GM12878 (cell line): ENCODE data around the gene BCAS3. TPM values are rescaled to one million over a fixed set of nuclear protein-coding genes. Genes with fewer than 3 reads are reported as not detected.

Source experiments
- ATAC-seq: fragments of 200-7000 bp; cut with Tn5 transposase; 3 replicates; pipeline ENCODE4 v1.9.1; 2020; ENCODE audit warnings: mild to moderate bottlenecking, moderate library complexity
- BruUV-seq: library from RNA; stranded (reverse); fragments of 400-500 nt; replicated peaks from 2 replicates; lab custom pipeline; 2021; lab: Mats Ljungman, UMichigan
- CTCF ChIA-PET: fragments of 300-600 bp; sonication (Branson Sonifier 250); formaldehyde crosslinking; extraction: SDS; loops from one replicate; lab custom pipeline; 2021; ENCODE audit warnings: inconsistent platforms; lab: Yijun Ruan, JAX
- POLR2A ChIA-PET: fragments of 350-600 bp; formaldehyde crosslinking; extraction: SDS; loops from one replicate; lab custom pipeline; 2021; ENCODE audit warnings: inconsistent platforms; lab: Charles Lee
- RAD21 ChIA-PET: fragments of 300-600 bp; sonication (Branson Sonifier 250); formaldehyde crosslinking; loops from one replicate; lab custom pipeline; 2023; ENCODE audit warnings: antibody characterized with exemption; ENCODE audit not compliant: unreplicated experiment; lab: Charles Lee
- SMC1A ChIA-PET: fragments of 300-600 bp; sonication (Branson Sonifier 250); formaldehyde crosslinking; loops from one replicate; lab custom pipeline; 2023; ENCODE audit not compliant: unreplicated experiment, uncharacterized antibody; lab: Charles Lee
- DNase-seq: peaks from one replicate; pipeline ENCODE4 v3.0.0-alpha.2; 2011; ENCODE audit warnings: low read depth, low spot score
- FAIRE-seq: peaks from 3 replicates; lab custom pipeline; 2011; peaks lifted over from hg19 to GRCh38; lab: Jason Lieb, UNC
- H2AFZ ChIP-seq: 2 replicates; pipeline ENCODE4 v1.6.0; 2011; ENCODE audit warnings: low read depth, low read length, control low read depth; ENCODE audit not compliant: control insufficient read depth
- H3K27ac ChIP-seq: 2 replicates; pipeline ENCODE4 v1.5.1; 2011; ENCODE audit warnings: control low read depth; ENCODE audit not compliant: control insufficient read depth, insufficient read depth
- H3K27me3 ChIP-seq, 2 experiments: replicated peaks in 1 of 2; 2 replicates each; pipeline versions ENCODE4 v1.6.0 to v1.6.1; 2011; ENCODE audit warnings: low read length in 1 of 2; ENCODE audit not compliant: control insufficient read depth in 2 of 2, insufficient read depth in 2 of 2
- H3K36me3 ChIP-seq, 2 experiments: 2 replicates each; pipeline ENCODE4 v1.5.1; 2011; ENCODE audit warnings: low read length in 1 of 2; ENCODE audit not compliant: control insufficient read depth in 2 of 2, insufficient read depth in 2 of 2
- H3K4me1 ChIP-seq: 2 replicates; pipeline ENCODE4 v1.6.1; 2011; ENCODE audit warnings: mild to moderate bottlenecking, low read length, moderate library complexity, mixed read lengths; ENCODE audit not compliant: control insufficient read depth, insufficient read depth
- H3K4me2 ChIP-seq: 2 replicates; pipeline ENCODE4 v1.6.0; 2011; ENCODE audit warnings: control low read depth; ENCODE audit not compliant: control insufficient read depth, insufficient read depth
- H3K4me3 ChIP-seq: fragments of 200-600 bp; sonication (generic); 2 replicates; pipeline ENCODE4 v1.5.1; 2016
- H3K79me2 ChIP-seq: 2 replicates; pipeline ENCODE4 v1.6.0; 2011; ENCODE audit warnings: low read length; ENCODE audit not compliant: control insufficient read depth, insufficient read depth
- H3K9ac ChIP-seq: 2 replicates; pipeline ENCODE4 v1.8.0; 2011; ENCODE audit warnings: low read length, control low read depth, mixed read lengths; ENCODE audit not compliant: control insufficient read depth, insufficient read depth
- H3K9me3 ChIP-seq: replicated peaks from 3 replicates; pipeline ENCODE4 v1.5.1; 2011; ENCODE audit warnings: mild to moderate bottlenecking, low read length; ENCODE audit not compliant: control insufficient read depth, insufficient read depth
- H4K20me1 ChIP-seq: 2 replicates; pipeline ENCODE4 v1.6.0; 2011; ENCODE audit not compliant: control insufficient read depth, insufficient read depth
- ATF7 ChIP-seq: fragments of 450-650 bp; IDR thresholded peaks from 2 replicates; pipeline ENCODE4 v1.6.1; 2016; ENCODE audit warnings: low read depth, mild to moderate bottlenecking
- BCL3 ChIP-seq: IDR thresholded peaks from 2 replicates; pipeline ENCODE4 v1.6.1; 2011; ENCODE audit warnings: borderline replicate concordance, low read depth, mild to moderate bottlenecking, moderate library complexity, low read length; ENCODE audit not compliant: insufficient read depth, poor library complexity, severe bottlenecking
- EP300 ChIP-seq, 2 experiments: fragments of 150-350 bp in 1 of 2; IDR thresholded peaks; 2 replicates each; pipeline ENCODE4 v1.6.1; 2011 to 2012; ENCODE audit warnings: low read depth in 2 of 2, low read length in 2 of 2, borderline replicate concordance in 1 of 2, improper control_type of control experiment in 1 of 2, inconsistent platforms in 1 of 2; ENCODE audit not compliant: control insufficient read depth in 1 of 2
- FOS ChIP-seq: IDR thresholded peaks from 3 replicates; pipeline ENCODE4 v1.6.1; 2011; ENCODE audit warnings: borderline replicate concordance; ENCODE audit not compliant: insufficient read length; ENCODE audit errors: extremely low read depth
- GABPA ChIP-seq: IDR thresholded peaks from 2 replicates; pipeline ENCODE4 v1.6.1; 2014; ENCODE audit warnings: antibody characterized with exemption, low read depth, mild to moderate bottlenecking, inconsistent platforms
- HDAC6 ChIP-seq: fragments of 200-600 bp; sonication (generic); IDR thresholded peaks from one replicate; pipeline ENCODE4 v1.8.0; 2017; ENCODE audit warnings: antibody characterized with exemption; ENCODE audit not compliant: unreplicated experiment
- MYC ChIP-seq: IDR thresholded peaks from 2 replicates; pipeline ENCODE4 v1.6.1; 2011; ENCODE audit warnings: mild to moderate bottlenecking, low read length, moderate library complexity, inconsistent platforms; ENCODE audit not compliant: insufficient read depth, insufficient replicate concordance, insufficient read length, severe bottlenecking
- NR2C2 ChIP-seq: IDR thresholded peaks from 2 replicates; pipeline ENCODE4 v1.6.1; 2011; ENCODE audit warnings: borderline replicate concordance, low read depth; ENCODE audit not compliant: control insufficient read depth, insufficient read length
- RCOR1 ChIP-seq: conservative IDR thresholded peaks from 2 replicates; pipeline ENCODE4 v1.6.1; 2012; ENCODE audit warnings: low read depth, low read length, improper control_type of control experiment
- STAT3 ChIP-seq: IDR thresholded peaks from 2 replicates; pipeline ENCODE4 v1.6.1; 2011; ENCODE audit warnings: low read depth, low read length, improper control_type of control experiment
- TARDBP ChIP-seq: IDR thresholded peaks from 2 replicates; pipeline ENCODE4 v1.6.1; 2016; ENCODE audit warnings: borderline replicate concordance
- TCF12 ChIP-seq: IDR thresholded peaks from 2 replicates; pipeline ENCODE4 v1.6.1; 2011; ENCODE audit warnings: low read depth, mild to moderate bottlenecking, low read length
- ZBTB4 ChIP-seq: fragments of 450-650 bp; formaldehyde crosslinking; IDR thresholded peaks from 2 replicates; pipeline ENCODE4 v1.4.0; 2022; ENCODE audit warnings: mild to moderate bottlenecking, moderate library complexity
- ZNF207 ChIP-seq: fragments of 450-650 bp; IDR thresholded peaks from 2 replicates; pipeline ENCODE4 v1.6.1; 2014; ENCODE audit warnings: antibody characterized with exemption, mild to moderate bottlenecking, borderline replicate concordance
- WGBS: methylation state at CpG from one replicate; pipeline ENCODE4 v1.1.6; 2016; ENCODE audit warnings: low lambda C conversion rate; ENCODE audit not compliant: insufficient replicate concordance, insufficient coverage; ENCODE audit errors: missing lambda C conversion rate; 5-methylcytosine and 5-hydroxymethylcytosine counted together
- in situ Hi-C: fragments of 300-500 bp; cut with MboI; formaldehyde crosslinking; loops from 9 replicates; pipeline ENCODE4 v1.14.3; 2018; ENCODE audit warnings: mixed read lengths
- intact Hi-C: fragments of 100-400 bp; cut with micrococcal nuclease; formaldehyde crosslinking; loops from one replicate; pipeline ENCODE4 v1.14.2; 2022; ENCODE audit not compliant: unreplicated experiment
- polyA plus RNA-seq, 11 experiments: library from polyadenylated mRNA; depleted of rRNA in 4 of 11; unstranded in 6 of 11; stranded (reverse) in 5 of 11; fragments of >200 nt; fragmentation: Nextera tagmentation in 4 of 11; fragmentation: Illumina TruSeq in 1 of 11; extraction: Ambion mirVana in 4 of 11; extraction: Trizol in 1 of 11; gene quantifications; 1 replicate in 1 of 11; 2 replicates in 10 of 11; pipeline versions ENCODE4 v1.2.1 to v1.2.3, GENCODE V29; 2011 to 2016; ENCODE audit warnings: inconsistent platforms in 2 of 11, missing spikeins in 2 of 11, low read depth in 1 of 11
- total RNA-seq, 4 experiments: library from RNA; depleted of rRNA in 3 of 4; stranded (reverse); fragments of >200 nt in 3 of 4; fragmentation: Illumina TruSeq in 1 of 4; extraction: Trizol in 1 of 4; gene quantifications; 2 replicates each; pipeline versions ENCODE4 v1.2.1 to v1.2.3, GENCODE V29; 2013 to 2021

The BCAS3 gene
- total and polyA plus RNA-seq, 10 of the 15 experiments (the other 5 are each of a cell fraction or from before 2014, with no cell fraction given) = 2.1 to 11.0 (median 6.6) TPM

- H3K27me3 ChIP-seq = peaks cover 40 to 48% of the 10 kb centered on the region in 2 experiments
- H2AFZ ChIP-seq = no peak overlapping the region
- FAIRE-seq (no peak), ATAC-seq (no peak), DNase-seq (no peak)
- CTCF ChIA-PET = no interaction called here
- SMC1A ChIA-PET = no interaction called here
- H3K4me1 ChIP-seq = no peaks in the 10 kb centered on the region
- WGBS = 0% methylated on average over 1 of the region's 1 CpG
- no TSS peak for BruUV-seq
- no peak for TF ChIP-seq GABPA
- no peak for TF ChIP-seq FOS
- no peak for TF ChIP-seq TCF12
- TF ChIP-seq BCL3 = no peak
- no peak for TF ChIP-seq TARDBP
- no peak for TF ChIP-seq ZNF207
- no peak for TF ChIP-seq MYC
- TF ChIP-seq NR2C2 = no peak
- no peak for TF ChIP-seq STAT3
- TF ChIP-seq RCOR1 = no peak
- no peak for TF ChIP-seq EP300 (IDR thresholded peaks at IDR 0.05; ENCODE audit: borderline replicate concordance in 1 of 2, control insufficient read depth in 1 of 2, low read depth in 2 of 2, low read length in 2 of 2)
- no peak for TF ChIP-seq ATF7
- TF ChIP-seq HDAC6 = no peak
- TF ChIP-seq ZBTB4 = no peak
- H3K27ac ChIP-seq = no peak overlapping the region
- H3K4me3 ChIP-seq = no peak overlapping the region
- no peak overlapping the region for H3K9ac ChIP-seq
- H3K9me3 ChIP-seq = no peaks in the 10 kb centered on the region; the same call in 2 of the 3 replicates
- no peaks in the 10 kb centered on the region for H3K36me3 ChIP-seq
- RAD21 ChIA-PET = no interaction called here
- POLR2A ChIA-PET = no interaction called here
- H3K79me2 ChIP-seq = no peaks in the 10 kb centered on the region
- in situ Hi-C loops = no loop called here
- intact Hi-C loops = no loop called here
- H4K20me1 ChIP-seq = no peaks in the 10 kb centered on the region
- H3K4me2 ChIP-seq = no peak overlapping the region
Observed at GRCh38 chr17:61406537-61406845, 728.8 kb downstream of the BCAS3 start.
